ENCODE results near the gene CLINT1.

CLINT1 gene

GRCh38 chr5:157750320-157750719 lies 108.6 kb downstream of the CLINT1 start:
- DNase-seq = no peak

DNA sequence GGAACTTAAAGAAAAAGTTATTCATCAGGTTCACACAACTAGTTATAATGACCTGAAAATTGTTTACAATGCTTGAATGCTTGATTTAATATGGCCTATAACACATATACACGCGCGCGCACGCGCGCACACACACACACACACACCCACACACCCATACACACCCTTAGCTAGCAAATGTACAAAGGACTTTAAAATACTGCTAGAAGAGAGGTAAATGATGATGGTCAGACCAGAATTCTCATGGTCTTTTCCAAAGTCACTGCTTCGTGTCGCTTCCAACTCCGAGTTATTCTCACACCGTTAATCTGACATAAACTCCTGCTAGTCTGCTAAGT lies 109.5 kb downstream of the CLINT1 start:
- DNase-seq = no peak

DNA sequence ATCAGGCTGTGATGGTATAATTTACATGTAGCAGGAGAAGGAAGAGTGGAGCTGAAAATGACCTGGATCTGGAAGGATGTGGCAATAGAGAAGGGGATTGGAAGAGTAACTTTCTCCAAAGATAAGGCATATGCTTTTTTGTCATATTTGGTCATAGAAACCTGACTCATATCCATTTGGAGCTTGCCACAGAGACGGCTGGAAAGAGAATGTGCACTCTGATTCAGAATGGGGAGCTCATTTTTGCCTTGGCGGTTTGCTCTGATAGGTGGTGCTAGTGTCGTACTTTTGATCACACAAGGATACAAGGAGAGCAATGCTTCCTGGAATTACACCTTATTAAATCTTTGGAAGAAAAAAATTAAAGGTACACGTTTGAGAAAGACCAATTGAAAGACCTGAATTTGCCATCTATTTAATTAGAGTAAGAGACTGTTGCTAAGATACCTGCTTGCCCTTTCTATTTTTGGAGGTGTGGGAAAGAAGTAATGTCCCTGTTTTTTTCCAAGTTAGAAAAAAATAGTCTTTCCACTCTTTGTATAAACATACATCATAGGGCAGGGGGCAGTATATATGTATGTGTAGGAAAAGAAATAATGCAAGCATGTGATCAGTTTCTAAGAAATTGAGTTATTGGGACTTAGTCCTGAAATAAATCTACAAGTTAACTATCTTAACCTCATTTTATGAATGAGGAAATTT lies 110.0 kb downstream of the CLINT1 start:
- DNase-seq = peak in 1 of 3 donors; percentile 8

- DNase-seq = no peak
Observed at GRCh38 chr5:157747766-157748700, 110.9 kb downstream of the CLINT1 start.

- DNase-seq = peak in 1 of 3 donors; percentile 15
Observed at GRCh38 chr5:157747173-157747740, 111.7 kb downstream of the CLINT1 start.

GRCh38 chr5:157745041-157745456 lies 113.9 kb downstream of the CLINT1 start:
- peak in 1 of 3 donors; percentile 10 for DNase-seq

- peak; percentile 19 to 64 (median 41) for DNase-seq
Observed at GRCh38 chr5:157744051-157745011, 114.6 kb downstream of the CLINT1 start.

GRCh38 chr5:157743163-157744050 lies 115.5 kb downstream of the CLINT1 start, which contains the start of gene LSM11:
Gene LSM11, plus strand, starts transcription at chr5:157743712. Its CDS starts 39 bp downstream, at chr5:157743751.
- DNase-seq = peak; percentile 86 to 95 (median 94)

DNA sequence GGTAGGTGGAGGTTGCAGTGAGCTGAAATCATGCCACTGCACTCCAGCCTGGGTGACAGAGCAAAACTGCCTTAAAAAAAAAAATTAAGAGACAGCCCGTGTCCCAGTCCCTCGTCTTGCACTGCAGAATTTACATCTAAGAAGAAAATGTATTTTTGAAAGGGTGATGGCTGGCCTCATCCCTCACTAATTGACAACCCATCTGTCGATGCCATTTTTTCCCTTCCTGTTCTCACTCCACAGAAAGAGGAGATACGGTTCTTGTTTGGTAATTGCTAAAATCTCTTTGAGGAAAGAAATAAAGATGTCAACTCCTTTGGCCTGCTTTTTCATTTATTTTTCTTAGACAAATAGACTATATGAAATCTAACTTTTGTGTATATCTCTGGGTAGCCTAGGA lies 117.8 kb downstream of the CLINT1 start:
- no peak for DNase-seq

- peak in 2 of 3 donors; percentile 11 to 26 for DNase-seq
Observed at GRCh38 chr5:157740229-157740610, 118.7 kb downstream of the CLINT1 start.

GRCh38 chr5:157739388-157740228 lies 119.3 kb downstream of the CLINT1 start:
- no peak for DNase-seq

DNA sequence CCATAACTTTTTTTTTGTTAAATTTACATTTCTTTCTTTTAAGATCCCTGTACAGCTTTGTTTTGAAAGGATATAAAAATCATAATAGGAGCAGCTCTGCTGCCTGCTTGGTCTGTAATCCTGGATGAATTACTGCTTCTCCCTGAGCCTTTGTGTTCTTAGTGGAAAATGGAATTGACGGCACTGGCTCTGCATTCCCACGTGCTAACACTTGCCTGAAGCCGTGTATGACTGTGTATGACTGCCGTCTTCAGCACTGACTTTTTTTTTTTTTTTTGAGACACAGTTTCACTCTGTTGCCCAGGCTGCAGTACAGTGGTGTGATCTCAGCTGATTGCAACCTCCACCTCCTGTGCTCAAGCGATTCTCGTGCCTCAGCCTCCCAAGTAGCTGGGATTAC lies 123.0 kb downstream of the CLINT1 start:
- DNase-seq = no peak

All from suppressor macrophage treated with lipopolysaccharide for 1 hour (primary cell).